ENCODE results near the gene ODAD3.
A peak's percentile ranks its signal among the peaks of the same experiment; 100 is the strongest.

GRCh38 chr19:11420429-11421370 lies 14.2 kb downstream of the ODAD3 start:
- TF ChIP-seq CTCF (IDR thresholded peaks at IDR 0.05) (no peak), EP300 (IDR thresholded peaks at IDR 0.05) (peak; percentile 41)
